SW480 (cell line): Measurements from ENCODE around the gene LDAF1.
"Not testable (repeated sequence)": the region's sequence is repeated elsewhere in the genome, so short reads cannot be mapped to it uniquely, and the experiment has no call there.

Source experiments
- DNase-seq: peaks from one replicate; pipeline ENCODE4 v3.0.0-alpha.2; 2016; ENCODE audit warnings: low spot score

Gene LDAF1

GRCh38 chr16:21158208-21159110 is at the start of gene LDAF1:
Gene LDAF1, plus strand, starts transcription at chr16:21158674. Its CDS starts 2,509 bp downstream, at chr16:21161183.
- peak; percentile 52 for DNase-seq

- not testable (repeated sequence) for DNase-seq
Measured at GRCh38 chr16:21115551-21115950, 42.9 kb upstream of the LDAF1 start.

GRCh38 chr16:21116148-21116693 is 42.3 kb upstream of the LDAF1 start:
- no peak for DNase-seq

GRCh38 chr16:21117567-21117966 is 40.9 kb upstream of the LDAF1 start:
- no peak for DNase-seq

- DNase-seq: no peak
Measured at GRCh38 chr16:21120976-21121520, 37.4 kb upstream of the LDAF1 start.

- no peak for DNase-seq
Measured at GRCh38 chr16:21125191-21125590, 33.3 kb upstream of the LDAF1 start.

GRCh38 chr16:21126518-21126917 is 32.0 kb upstream of the LDAF1 start:
- DNase-seq: no peak

GRCh38 chr16:21128991-21129390 is 29.5 kb upstream of the LDAF1 start:
- no peak for DNase-seq

GRCh38 chr16:21130811-21131210 is 27.7 kb upstream of the LDAF1 start:
- DNase-seq: no peak

GRCh38 chr16:21134053-21134452 is 24.4 kb upstream of the LDAF1 start:
- DNase-seq: no peak

GRCh38 chr16:21145738-21146137 is 12.7 kb upstream of the LDAF1 start:
- DNase-seq: no peak

- DNase-seq: no peak
Measured at GRCh38 chr16:21150375-21151001, 8.0 kb upstream of the LDAF1 start, which contains the start of gene DNAH3. Gene DNAH3, minus strand, starts transcription at chr16:21150846. Its CDS starts 527 bp downstream, at chr16:21150319.

- not testable (repeated sequence) for DNase-seq
Measured at GRCh38 chr16:21152160-21153030, 6.1 kb upstream of the LDAF1 start.

- not testable (repeated sequence) for DNase-seq
Measured at GRCh38 chr16:21153124-21153729, 5.2 kb upstream of the LDAF1 start.

- DNase-seq: not testable (repeated sequence)
Measured at GRCh38 chr16:21156011-21156410, 2.5 kb upstream of the LDAF1 start.

- DNase-seq: peak; percentile 80
Measured at GRCh38 chr16:21156767-21157467, 1.6 kb upstream of the LDAF1 start.

- DNase-seq: no peak
Measured at GRCh38 chr16:21157632-21158031, 842 bp upstream of the LDAF1 start.

- DNase-seq: no peak
Measured at GRCh38 chr16:21159281-21159951, 942 bp downstream of the LDAF1 start.

- DNase-seq: no peak
Measured at GRCh38 chr16:21160276-21160675, 1.8 kb downstream of the LDAF1 start.

- no peak for DNase-seq
Measured at GRCh38 chr16:21161211-21161610, 2.7 kb downstream of the LDAF1 start.
